GM19099 (cell line): ENCODE results near the gene WIPF1.

Experiments used
- POLR2A ChIP-seq: IDR thresholded peaks from 3 replicates; pipeline ENCODE4 v1.6.1; 2011; ENCODE audit warnings: low read depth; ENCODE audit not compliant: insufficient read length; ENCODE audit errors: extremely low read depth

WIPF1 gene

GRCh38 chr2:174594456-174594855, 3.1 kb downstream of the WIPF1 start:
- TF ChIP-seq POLR2A = no peak

GRCh38 chr2:174593574-174594203, 3.9 kb downstream of the WIPF1 start:
- TF ChIP-seq POLR2A = peak; percentile 43

- TF ChIP-seq POLR2A = no peak
These were observed 4.6 kb downstream of the WIPF1 start for GRCh38 chr2:174593041-174593440.

- no peak for TF ChIP-seq POLR2A
These were observed 5.9 kb downstream of the WIPF1 start for GRCh38 chr2:174591740-174592139.

- no peak for TF ChIP-seq POLR2A
These were observed 6.5 kb downstream of the WIPF1 start for GRCh38 chr2:174590928-174591648.

- TF ChIP-seq POLR2A = no peak
These were observed 7.3 kb downstream of the WIPF1 start for GRCh38 chr2:174590346-174590745.

GRCh38 chr2:174589334-174589733, 8.3 kb downstream of the WIPF1 start:
- TF ChIP-seq POLR2A = no peak

- no peak for TF ChIP-seq POLR2A
These were observed 9.1 kb downstream of the WIPF1 start for GRCh38 chr2:174588463-174588862.

- TF ChIP-seq POLR2A = no peak
These were observed 10.0 kb downstream of the WIPF1 start for GRCh38 chr2:174587579-174587978.

GRCh38 chr2:174586418-174587295, 10.9 kb downstream of the WIPF1 start:
- no peak for TF ChIP-seq POLR2A

- no peak for TF ChIP-seq POLR2A
These were observed 11.8 kb downstream of the WIPF1 start for GRCh38 chr2:174585657-174586252.

- TF ChIP-seq POLR2A = no peak
These were observed 12.5 kb downstream of the WIPF1 start for GRCh38 chr2:174585146-174585545.

GRCh38 chr2:174581491-174581890, 16.1 kb downstream of the WIPF1 start:
- no peak for TF ChIP-seq POLR2A

- TF ChIP-seq POLR2A = no peak
These were observed 16.7 kb downstream of the WIPF1 start for GRCh38 chr2:174580951-174581350.

GRCh38 chr2:174577967-174578589, 19.5 kb downstream of the WIPF1 start:
- no peak for TF ChIP-seq POLR2A
